Astrocyte (in vitro differentiated cells and primary cell): Measurements from ENCODE around the gene DPP4.

Source experiments
- EZH2 ChIP-seq: IDR thresholded peaks from 2 replicates; pipeline ENCODE4 v1.6.1; 2012; ENCODE audit warnings: mild to moderate bottlenecking, low read length, inconsistent platforms; ENCODE audit not compliant: insufficient read depth
- TF ChIP-seq, protein P1 (sequence below): IDR thresholded peaks from 2 replicates; pipeline ENCODE4 v1.5.1; 2011; ENCODE audit warnings: low read depth, mild to moderate bottlenecking, inconsistent platforms, low read length, moderate library complexity; ENCODE audit not compliant: insufficient read depth

- TF ChIP-seq, protein P1, sequence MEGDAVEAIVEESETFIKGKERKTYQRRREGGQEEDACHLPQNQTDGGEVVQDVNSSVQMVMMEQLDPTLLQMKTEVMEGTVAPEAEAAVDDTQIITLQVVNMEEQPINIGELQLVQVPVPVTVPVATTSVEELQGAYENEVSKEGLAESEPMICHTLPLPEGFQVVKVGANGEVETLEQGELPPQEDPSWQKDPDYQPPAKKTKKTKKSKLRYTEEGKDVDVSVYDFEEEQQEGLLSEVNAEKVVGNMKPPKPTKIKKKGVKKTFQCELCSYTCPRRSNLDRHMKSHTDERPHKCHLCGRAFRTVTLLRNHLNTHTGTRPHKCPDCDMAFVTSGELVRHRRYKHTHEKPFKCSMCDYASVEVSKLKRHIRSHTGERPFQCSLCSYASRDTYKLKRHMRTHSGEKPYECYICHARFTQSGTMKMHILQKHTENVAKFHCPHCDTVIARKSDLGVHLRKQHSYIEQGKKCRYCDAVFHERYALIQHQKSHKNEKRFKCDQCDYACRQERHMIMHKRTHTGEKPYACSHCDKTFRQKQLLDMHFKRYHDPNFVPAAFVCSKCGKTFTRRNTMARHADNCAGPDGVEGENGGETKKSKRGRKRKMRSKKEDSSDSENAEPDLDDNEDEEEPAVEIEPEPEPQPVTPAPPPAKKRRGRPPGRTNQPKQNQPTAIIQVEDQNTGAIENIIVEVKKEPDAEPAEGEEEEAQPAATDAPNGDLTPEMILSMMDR: no peak
- TF ChIP-seq EZH2: no peak
Measured at GRCh38 chr2:162070228-162070936, 3.6 kb downstream of the DPP4 start.
